Right lung (tissue), 5 donors: ENCODE measurements around the gene KIF3B. TPM values are rescaled to one million over a fixed set of nuclear protein-coding genes. Genes with fewer than 3 reads are reported as not detected.
"Not testable (repeated sequence)": the region's sequence is repeated elsewhere in the genome, so short reads cannot be mapped to it uniquely, and the experiment has no call there.

Experiments
- DNase-seq, 2 donors: peaks; one replicate each; pipeline ENCODE4 v3.0.0-alpha.2; 2013
- polyA plus RNA-seq, 5 donors: library from polyadenylated mRNA; unstranded; fragments of 120-200 nt; gene quantifications; one replicate each; pipeline versions ENCODE4 v1.2.1 to v1.2.3, GENCODE V29; 2013; ENCODE audit warnings: inconsistent platforms in 1 of 5, low replicate concordance in 1 of 5; ENCODE audit not compliant: insufficient read length in 5 of 5, insufficient read depth in 1 of 5

KIF3B gene
- polyA plus RNA-seq, 5 donors, result 23.4 to 28.9 (median 25.1) TPM

GRCh38 chr20:32355907-32356621 lies 78.6 kb downstream of the KIF3B start:
- DNase-seq, result not testable (repeated sequence)

- DNase-seq, result peak in 1 of 2 donors; percentile 25
Measured at GRCh38 chr20:32356622-32357374, 79.3 kb downstream of the KIF3B start.

- DNase-seq, result peak in 1 of 2 donors; percentile 7
Measured at GRCh38 chr20:32357375-32357868, 80.0 kb downstream of the KIF3B start.

- DNase-seq, result peak; percentile 99
Measured at GRCh38 chr20:32357869-32358631, 80.6 kb downstream of the KIF3B start, which contains the start of gene ASXL1. Gene ASXL1, plus strand, starts transcription at chr20:32358331. Its CDS starts 445 bp downstream, at chr20:32358776.

- DNase-seq, result no peak
Measured at GRCh38 chr20:32358632-32358882, 81.1 kb downstream of the KIF3B start.

GRCh38 chr20:32358883-32359632 lies 81.6 kb downstream of the KIF3B start:
- DNase-seq, result peak; percentile 73 to 75

- DNase-seq, result peak; percentile 25 to 49
Measured at GRCh38 chr20:32359633-32360332, 82.3 kb downstream of the KIF3B start.

- no peak for DNase-seq
Measured at GRCh38 chr20:32360333-32360634, 82.8 kb downstream of the KIF3B start.

- no peak for DNase-seq
Measured at GRCh38 chr20:32362901-32363364, 85.5 kb downstream of the KIF3B start.

- no peak for DNase-seq
Measured at GRCh38 chr20:32363492-32363891, 86.0 kb downstream of the KIF3B start.

GRCh38 chr20:32364554-32365208 lies 87.2 kb downstream of the KIF3B start:
- DNase-seq, result no peak

GRCh38 chr20:32365564-32365963 lies 88.1 kb downstream of the KIF3B start:
- no peak for DNase-seq

- DNase-seq, result no peak
Measured at GRCh38 chr20:32366380-32366779, 88.9 kb downstream of the KIF3B start.

GRCh38 chr20:32368323-32368722 lies 90.9 kb downstream of the KIF3B start:
- DNase-seq, result no peak

- DNase-seq, result no peak
Measured at GRCh38 chr20:32368925-32369324, 91.5 kb downstream of the KIF3B start.

- DNase-seq, result no peak
Measured at GRCh38 chr20:32370897-32371296, 93.4 kb downstream of the KIF3B start.

GRCh38 chr20:32378461-32378860 lies 101.0 kb downstream of the KIF3B start:
- DNase-seq, result no peak

GRCh38 chr20:32380037-32380436 lies 102.6 kb downstream of the KIF3B start:
- not testable (repeated sequence) for DNase-seq

- DNase-seq, result no peak
Measured at GRCh38 chr20:32380745-32381144, 103.3 kb downstream of the KIF3B start.
